Measurements from ENCODE around the gene STK38. TPM values are rescaled to one million over a fixed set of nuclear protein-coding genes. Genes with fewer than 3 reads are reported as not detected.

The STK38 gene
- total and polyA plus RNA-seq, 2 of the 8 experiments (the other 6 are each of a cell fraction or from before 2014, with no cell fraction given): 8.1 to 19.8 TPM

- Histone ChIP-seq H3K18ac (ENCODE audit: extremely low read depth, low read length) (no peak overlapping the region), H2BK5ac (ENCODE audit: low read depth, low read length) (no peak overlapping the region), H4K20me1 (replicated peaks in 1 of 2; ENCODE audit: control insufficient read depth in 1 of 2, insufficient read depth in 2 of 2, low read length in 2 of 2) (no peaks in the 10 kb centered on the region), H3K27ac (ENCODE audit: low read depth, low read length) (no peak overlapping the region), H4K5ac (ENCODE audit: insufficient read length, low read depth, low read length) (no peak overlapping the region), H3K14ac (ENCODE audit: insufficient read length) (no peak overlapping the region), H2AFZ (ENCODE audit: low read length) (no peak overlapping the region), H2AK5ac (ENCODE audit: low read depth, low read length) (no peak overlapping the region), H3K79me2 (ENCODE audit: control insufficient read depth in 1 of 2, insufficient read depth in 2 of 2, low read length in 2 of 2) (no peaks in the 10 kb centered on the region), H3K36me3 (ENCODE audit: control insufficient read depth in 2 of 4, insufficient read depth in 4 of 4, low read length in 3 of 4) (no peaks in the 10 kb centered on the region), H3K4me3 (ENCODE audit: extremely low read depth in 1 of 4, insufficient read depth in 2 of 4, low read depth in 3 of 4, low read length in 4 of 4) (no peak overlapping the region), H3K56ac (replicated peaks; ENCODE audit: insufficient read length, low read depth, low read length) (no peak overlapping the region), H3K27me3 (replicated peaks in 1 of 4; ENCODE audit: control insufficient read depth in 3 of 4, extremely low read depth in 1 of 4, insufficient read depth in 3 of 4, low read length in 3 of 4) (no peaks in the 10 kb centered on the region), H3K23ac (ENCODE audit: insufficient read length) (no peak overlapping the region), H3K4me2 (ENCODE audit: insufficient read depth in 1 of 2, low read depth in 2 of 2, low read length in 2 of 2) (no peak overlapping the region), H2BK12ac (ENCODE audit: low read depth, low read length) (no peak overlapping the region), H4K91ac (replicated peaks; ENCODE audit: insufficient read length, low read length) (no peak overlapping the region), H3K4me1 (replicated peaks in 1 of 4; ENCODE audit: control insufficient read depth in 3 of 4, insufficient read depth in 4 of 4, low read length in 3 of 4) (no peaks in the 10 kb centered on the region), H2BK15ac (ENCODE audit: low read length) (no peak overlapping the region), H2BK120ac (replicated peaks; ENCODE audit: low read depth, low read length) (no peak overlapping the region), H3K9me3 (ENCODE audit: insufficient read depth in 2 of 2, low read depth in 1 of 2, low read length in 1 of 2) (no peaks in the 10 kb centered on the region), H2BK20ac (ENCODE audit: low read length) (no peak overlapping the region), H3K23me2 (ENCODE audit: low read depth, low read length) (peaks cover 3% of the 10 kb centered on the region; the same call in 1 of the 2 replicates), H4K8ac (ENCODE audit: extremely low read depth, insufficient read depth, low read length) (no peak overlapping the region), H3K79me1 (ENCODE audit: low read depth, low read length) (no peaks in the 10 kb centered on the region), H3K9ac (replicated peaks in 1 of 4; ENCODE audit: extremely low read depth in 1 of 4, low read depth in 3 of 4, low read length in 3 of 4) (no peak overlapping the region), H3K4ac (replicated peaks; ENCODE audit: insufficient read length, low read depth, low read length) (no peak overlapping the region)
- no peak for FAIRE-seq
- CTCF ChIA-PET (ENCODE audit: partially characterized antibody): interaction anchor here (1.2 to 2.8 kb wide), 4 partner anchors 10 to 36 kb away, joined by 3 to 14 read pairs (median 8); no protein-coding TSS in a partner anchor
- TF ChIP-seq BCL11A (IDR thresholded peaks at IDR 0.05; ENCODE audit: low read depth in 2 of 2, low read length in 2 of 2): no peak
- no peak for TF ChIP-seq SIN3A (conservative IDR thresholded peaks at IDR 0.05 in 1 of 2, IDR thresholded peaks at IDR 0.05 in 1 of 2; ENCODE audit: low read depth in 1 of 2, low read length in 2 of 2)
- no peak for TF ChIP-seq JUN (IDR thresholded peaks at IDR 0.05; ENCODE audit: low read depth, low read length)
- POLR2A ChIA-PET (ENCODE audit: partially characterized antibody): interaction anchor here (1.7 to 6.2 kb wide), 2 partner anchors 15 to 19 kb away, joined by 6 to 69 read pairs; partner anchors contain the start of gene SRSF3
- 91% methylated on average over 4 of the region's 4 CpGs; no CpG with 5 or more reads in 1 of the 2 experiments for WGBS, 2 experiments (ENCODE audit: extremely low coverage in 1 of 2, insufficient coverage in 1 of 2, insufficient read length in 1 of 2, insufficient replicate concordance in 2 of 2, low coverage in 1 of 2, low lambda C conversion rate in 2 of 2, missing lambda C conversion rate in 1 of 2)
- no peak for DNase-seq (ENCODE audit: low read depth in 1 of 2, low spot score in 2 of 2)
Observed at GRCh38 chr6:36578431-36578830, 31.2 kb upstream of the STK38 start.

All from H1 (cell line).